DOHH2 (cell line): ENCODE data around the gene VAC14.

ENCODE experiments used
- CTCF ChIP-seq: fragments of 200-600 bp; sonication (generic); IDR thresholded peaks from one replicate; pipeline ENCODE4 v1.5.1; 2014; ENCODE audit warnings: antibody characterized with exemption, mild to moderate bottlenecking, low read depth, low read length; ENCODE audit not compliant: poor library complexity, severe bottlenecking
- EZH2phosphoT487 ChIP-seq: fragments of 200-600 bp; sonication (generic); IDR thresholded peaks from 2 replicates; pipeline ENCODE4 v1.6.1; 2017; ENCODE audit warnings: borderline replicate concordance, mild to moderate bottlenecking, antibody characterized with exemption, low read length, moderate library complexity, mixed read lengths

- no peak for TF ChIP-seq CTCF
- TF ChIP-seq EZH2phosphoT487: no peak
Measured at GRCh38 chr16:70676675-70677498, 124.1 kb downstream of the VAC14 start.
